Dermis blood vessel endothelial cell (primary cell): ENCODE data around the gene SEPHS1. TPM values are rescaled to one million over a fixed set of nuclear protein-coding genes. Genes with fewer than 3 reads are reported as not detected.
A peak's percentile ranks its signal among the peaks of the same experiment; 100 is the strongest.
"Not testable (repeated sequence)": the region's sequence is repeated elsewhere in the genome, so short reads cannot be mapped to it uniquely, and the experiment has no call there.

Experiments
- DNase-seq: peaks from one replicate; pipeline ENCODE4 v3.0.0; 2010
- total RNA-seq: library from RNA; depleted of rRNA; stranded (reverse); fragments of >200 nt; gene quantifications from 2 replicates; pipeline ENCODE4 v1.2.3, GENCODE V29; 2014

SEPHS1 gene
- total RNA-seq, result 42.5 and 60.9 TPM in 2 replicates

GRCh38 chr10:13348216-13349017, at the start of gene SEPHS1:
SEPHS1 (minus strand) TSS chr10:13348293; CDS start chr10:13344950, 3,343 bp downstream.
- peak; percentile 67 for DNase-seq

- DNase-seq, result no peak
These were observed 49.0 kb upstream of the SEPHS1 start for GRCh38 chr10:13397052-13397451.

GRCh38 chr10:13396369-13396768, 48.3 kb upstream of the SEPHS1 start:
- DNase-seq, result no peak

GRCh38 chr10:13395540-13395939, 47.4 kb upstream of the SEPHS1 start:
- no peak for DNase-seq

- DNase-seq, result no peak
These were observed 45.5 kb upstream of the SEPHS1 start for GRCh38 chr10:13393640-13394039.

- no peak for DNase-seq
These were observed 44.6 kb upstream of the SEPHS1 start for GRCh38 chr10:13392701-13393100.

- peak; percentile 76 for DNase-seq
These were observed 42.8 kb upstream of the SEPHS1 start for GRCh38 chr10:13390604-13391522.

GRCh38 chr10:13388478-13389230, 40.6 kb upstream of the SEPHS1 start:
- DNase-seq, result no peak

- no peak for DNase-seq
These were observed 37.9 kb upstream of the SEPHS1 start for GRCh38 chr10:13386021-13386420.

GRCh38 chr10:13383399-13383761, 35.3 kb upstream of the SEPHS1 start:
- DNase-seq, result no peak

GRCh38 chr10:13382703-13383398, 34.8 kb upstream of the SEPHS1 start:
- DNase-seq, result peak; percentile 22

GRCh38 chr10:13379061-13379460, 31.0 kb upstream of the SEPHS1 start:
- DNase-seq, result not testable (repeated sequence)

GRCh38 chr10:13376746-13377145, 28.7 kb upstream of the SEPHS1 start:
- no peak for DNase-seq

- no peak for DNase-seq
These were observed 28.2 kb upstream of the SEPHS1 start for GRCh38 chr10:13376297-13376696.

- DNase-seq, result no peak
These were observed 27.7 kb upstream of the SEPHS1 start for GRCh38 chr10:13375791-13376190.

GRCh38 chr10:13373644-13374043, 25.6 kb upstream of the SEPHS1 start:
- no peak for DNase-seq

GRCh38 chr10:13372524-13372923, 24.4 kb upstream of the SEPHS1 start:
- no peak for DNase-seq

GRCh38 chr10:13371897-13372470, 23.9 kb upstream of the SEPHS1 start:
- DNase-seq, result peak; percentile 91

- no peak for DNase-seq
These were observed 18.8 kb upstream of the SEPHS1 start for GRCh38 chr10:13366891-13367290.

GRCh38 chr10:13365831-13366230, 17.7 kb upstream of the SEPHS1 start:
- DNase-seq, result no peak

GRCh38 chr10:13365243-13365642, 17.1 kb upstream of the SEPHS1 start:
- DNase-seq, result no peak

GRCh38 chr10:13360587-13360986, 12.5 kb upstream of the SEPHS1 start:
- DNase-seq, result no peak
